BE2C (cell line): ENCODE results near the gene ESPNL.

ENCODE experiments used
- DNase-seq: peaks from one replicate; pipeline ENCODE4 v3.0.0-alpha.2; 2020
- H3K27me3 ChIP-seq: fragments of 250-450 bp; sonication (Bioruptor Pico); 2 replicates; pipeline ENCODE4 v1.5.1; 2020; ENCODE audit warnings: mild to moderate bottlenecking
- H3K36me3 ChIP-seq: fragments of 250-450 bp; sonication (Bioruptor Pico); 2 replicates; pipeline ENCODE4 v1.5.1; 2020; ENCODE audit warnings: mild to moderate bottlenecking
- H3K4me1 ChIP-seq: fragments of 250-450 bp; sonication (Bioruptor Pico); 2 replicates; pipeline ENCODE4 v1.5.1; 2020
- H3K4me3 ChIP-seq: 2 replicates; pipeline ENCODE4 v1.5.1; 2011; ENCODE audit warnings: low read depth, low read length
- H3K9me3 ChIP-seq: fragments of 250-450 bp; sonication (Bioruptor Pico); 2 replicates; pipeline ENCODE4 v1.5.1; 2020
- CTCF ChIP-seq: IDR thresholded peaks from 2 replicates; pipeline ENCODE4 v1.5.1; 2012; ENCODE audit warnings: mild to moderate bottlenecking, low read depth, low read length

ESPNL gene

GRCh38 chr2:238138331-238139195 lies 38.4 kb downstream of the ESPNL start, which contains the start of gene KLHL30:
Gene KLHL30, plus strand, starts transcription at chr2:238138668. Its CDS starts 2,087 bp downstream, at chr2:238140755.
- Histone ChIP-seq H3K9me3 (no peaks in the 10 kb centered on the region), H3K4me3 (no peak within 1 kb of the TSS), H3K36me3 (no peaks in the 10 kb centered on the region), H3K4me1 (peaks cover 10% of the 10 kb centered on the region), H3K27me3 (no peaks in the 10 kb centered on the region)
- TF ChIP-seq CTCF, result no peak
- DNase-seq, result no peak

- no peak for DNase-seq
- peak; percentile 17; the same call in 1 of the 2 replicates for TF ChIP-seq CTCF
- Histone ChIP-seq H3K4me1 (peaks cover 10% of the 10 kb centered on the region), H3K9me3 (no peaks in the 10 kb centered on the region), H3K36me3 (no peaks in the 10 kb centered on the region), H3K4me3 (no peak overlapping the region), H3K27me3 (no peaks in the 10 kb centered on the region)
Measured at GRCh38 chr2:238139196-238140039, 39.3 kb downstream of the ESPNL start.

GRCh38 chr2:238140040-238140439 lies 39.9 kb downstream of the ESPNL start:
- Histone ChIP-seq H3K27me3 (no peaks in the 10 kb centered on the region), H3K9me3 (no peaks in the 10 kb centered on the region), H3K4me1 (peaks cover 10% of the 10 kb centered on the region), H3K36me3 (no peaks in the 10 kb centered on the region), H3K4me3 (no peak overlapping the region)
- no peak for DNase-seq
- TF ChIP-seq CTCF, result no peak

- peaks cover 10% of the 10 kb centered on the region for H3K4me1 ChIP-seq
Measured at GRCh38 chr2:238140721-238141540, 40.8 kb downstream of the ESPNL start.

More at GRCh38 chr2:238140721-238141540, 40.8 kb downstream of the ESPNL start:
- no peaks in the 10 kb centered on the region for H3K27me3 ChIP-seq
- no peaks in the 10 kb centered on the region for H3K9me3 ChIP-seq
- H3K36me3 ChIP-seq, result no peaks in the 10 kb centered on the region
- no peak for TF ChIP-seq CTCF
- H3K4me3 ChIP-seq, result no peak overlapping the region
- DNase-seq, result no peak
